Measurements from ENCODE around the gene TBX2. TPM values are rescaled to one million over a fixed set of nuclear protein-coding genes. Genes with fewer than 3 reads are reported as not detected.

Gene TBX2
- total and polyA plus RNA-seq, 2 of the 13 experiments (the other 11 are each of a cell fraction or from before 2014, with no cell fraction given): 2.8 to 15.3 TPM

DNA sequence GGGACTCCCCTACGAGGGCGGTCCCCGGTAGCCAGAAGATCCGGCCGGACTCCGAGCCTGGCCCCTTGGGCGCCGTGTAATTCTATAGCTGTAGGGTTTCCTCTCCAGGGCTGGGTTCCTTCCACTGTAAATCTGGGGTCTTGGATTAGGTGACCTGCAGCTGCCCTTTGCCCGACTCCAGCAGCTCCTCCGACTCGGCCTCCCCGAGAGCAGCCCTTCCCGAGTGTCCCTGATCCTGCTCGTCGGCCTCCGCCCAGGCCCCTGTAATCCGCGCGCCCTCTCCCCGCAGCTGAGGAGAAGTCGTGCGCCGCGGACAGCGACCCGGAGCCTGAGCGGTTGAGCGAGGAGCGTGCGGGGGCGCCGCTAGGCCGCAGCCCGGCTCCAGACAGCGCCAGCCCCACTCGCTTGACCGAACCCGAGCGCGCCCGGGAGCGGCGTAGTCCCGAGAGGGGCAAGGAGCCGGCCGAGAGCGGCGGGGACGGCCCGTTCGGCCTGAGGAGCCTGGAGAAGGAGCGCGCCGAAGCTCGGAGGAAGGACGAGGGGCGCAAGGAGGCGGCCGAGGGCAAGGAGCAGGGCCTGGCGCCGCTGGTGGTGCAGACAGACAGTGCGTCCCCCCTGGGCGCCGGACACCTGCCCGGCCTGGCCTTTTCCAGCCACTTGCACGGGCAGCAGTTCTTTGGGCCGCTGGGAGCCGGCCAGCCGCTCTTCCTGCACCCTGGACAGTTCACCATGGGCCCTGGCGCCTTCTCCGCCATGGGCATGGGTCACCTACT is 5.5 kb downstream of the TBX2 start:
- no peaks in the 10 kb centered on the region for H3K9me3 ChIP-seq (ENCODE audit: low read length)
- H3K4me1 ChIP-seq (ENCODE audit: insufficient read depth, low read length): peaks cover 40% of the 10 kb centered on the region
- no peaks in the 10 kb centered on the region for H4K20me1 ChIP-seq (ENCODE audit: insufficient read depth, low read length)
- ATAC-seq (no peak), DNase-seq (ENCODE audit: low spot score) (no peak), FAIRE-seq (no peak)
- H3K4me2 ChIP-seq (ENCODE audit: low read depth, low read length): no peak overlapping the region
- peaks cover 4 to 6% of the 10 kb centered on the region in 2 experiments; a peak in 2 of 5 replicates for H3K36me3 ChIP-seq (replicated peaks in 1 of 2; ENCODE audit: control insufficient read depth in 1 of 2, insufficient read depth in 2 of 2, low read length in 2 of 2)
- in situ Hi-C loops (cut with HindIII; ENCODE audit: extremely low pct_ligation_motif_present, low pct_unique_long_range_greater_than_20kb): no loop called here
- ChIA-PET CTCF (ENCODE audit: low intra/inter-chr PET ratio, low total read pairs) (no interaction called here), POLR2A (no interaction called here)
- H2AFZ ChIP-seq (ENCODE audit: low read length): no peak overlapping the region
- peaks cover 3% of the 10 kb centered on the region for H3K79me2 ChIP-seq (ENCODE audit: insufficient read depth, low read length)
- H3K27ac ChIP-seq (ENCODE audit: extremely low read length, insufficient read depth, low read length): no peak overlapping the region
- H3K27me3 ChIP-seq (ENCODE audit: control insufficient read depth in 1 of 2, insufficient read depth in 2 of 2, low read length in 2 of 2): no peaks in the 10 kb centered on the region
- BruUV-seq (replicated peaks): no TSS peak
- no peak overlapping the region for H3K9ac ChIP-seq (ENCODE audit: insufficient read depth, low read depth, low read length)
- intact Hi-C loops (cut with micrococcal nuclease; ENCODE audit: unreplicated experiment): loop anchor here (5.0 kb wide), 1 partner anchor 403 kb away; no protein-coding TSS in a partner anchor
- H3K4me3 ChIP-seq (replicated peaks in 1 of 3; ENCODE audit: insufficient read depth in 1 of 3, low read depth in 2 of 3, low read length in 3 of 3): no peak overlapping the region
- 95% methylated on average over 70 of the region's 71 CpGs for WGBS (ENCODE audit: low lambda C conversion rate)
- TF ChIP-seq RBFOX2 (IDR thresholded peaks at IDR 0.05; ENCODE audit: low read depth, low read length): peak; percentile 48
- no peak for TF ChIP-seq RAD21 (CRISPR knock-in tag; IDR thresholded peaks at IDR 0.05)
- TF ChIP-seq RXRA (CRISPR knock-in tag; IDR thresholded peaks at IDR 0.05): 0 out of 2 replicates have a peak, but pooled peaks have one; percentile 7
- no peak for TF ChIP-seq KMT2A (CRISPR knock-in tag; IDR thresholded peaks at IDR 0.05)
- no peak for TF ChIP-seq ZNF562 (CRISPR knock-in tag; IDR thresholded peaks at IDR 0.05; ENCODE audit: borderline replicate concordance)
- TF ChIP-seq ZNF292 (CRISPR knock-in tag; IDR thresholded peaks at IDR 0.05; ENCODE audit: borderline replicate concordance, low read depth): no peak

DNA sequence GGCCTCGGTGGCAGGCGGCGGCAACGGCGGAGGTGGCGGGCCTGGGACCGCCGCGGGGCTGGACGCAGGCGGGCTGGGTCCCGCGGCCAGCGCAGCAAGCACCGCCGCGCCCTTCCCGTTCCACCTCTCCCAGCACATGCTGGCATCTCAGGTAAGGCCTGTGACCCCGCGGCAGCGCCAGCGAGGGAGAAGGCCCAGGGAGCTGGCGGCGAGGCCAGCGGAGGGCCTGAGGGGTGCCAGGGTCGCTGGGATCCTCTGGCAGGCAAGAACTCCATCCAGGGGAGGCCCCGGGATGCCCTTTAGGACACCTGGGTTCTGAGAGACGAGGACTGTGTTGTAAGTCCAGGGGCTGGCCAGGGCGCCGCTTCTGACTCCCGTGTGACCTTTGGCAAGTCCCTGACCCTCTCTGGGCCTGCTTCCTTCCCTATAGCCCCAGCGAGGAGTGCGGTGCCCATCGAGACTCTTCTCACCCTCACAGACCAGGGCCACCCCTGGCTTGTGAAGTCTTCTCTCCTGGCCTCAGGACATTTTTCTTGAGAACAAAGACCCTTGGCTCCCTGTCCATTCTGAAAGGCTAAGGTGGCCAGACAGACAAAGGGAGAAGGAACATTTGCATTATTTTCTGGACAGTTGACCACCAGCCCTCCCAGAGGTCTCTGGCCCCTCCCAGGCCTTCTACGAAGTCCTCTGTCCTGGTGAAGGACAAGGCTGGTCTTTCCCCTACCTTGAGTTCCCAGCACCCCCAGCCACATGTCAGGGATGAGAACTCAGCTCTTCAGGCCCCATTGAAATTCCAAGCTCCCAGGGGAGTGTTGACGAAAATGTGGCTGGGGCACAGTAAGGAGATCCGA is 6.3 kb downstream of the TBX2 start:
- Histone ChIP-seq H3K27me3 (ENCODE audit: control insufficient read depth in 1 of 2, insufficient read depth in 2 of 2, low read length in 2 of 2) (no peaks in the 10 kb centered on the region), H3K4me3 (replicated peaks in 1 of 3; ENCODE audit: insufficient read depth in 1 of 3, low read depth in 2 of 3, low read length in 3 of 3) (no peak overlapping the region), H3K9me3 (ENCODE audit: low read length) (no peaks in the 10 kb centered on the region), H3K27ac (ENCODE audit: extremely low read length, insufficient read depth, low read length) (no peak overlapping the region), H4K20me1 (ENCODE audit: insufficient read depth, low read length) (no peaks in the 10 kb centered on the region), H2AFZ (ENCODE audit: low read length) (no peak overlapping the region), H3K4me2 (ENCODE audit: low read depth, low read length) (no peak overlapping the region), H3K79me2 (ENCODE audit: insufficient read depth, low read length) (peaks cover 3% of the 10 kb centered on the region), H3K9ac (ENCODE audit: insufficient read depth, low read depth, low read length) (no peak overlapping the region), H3K36me3 (replicated peaks in 1 of 2; ENCODE audit: control insufficient read depth in 1 of 2, insufficient read depth in 2 of 2, low read length in 2 of 2) (peaks cover 4 to 6% of the 10 kb centered on the region in 2 experiments; a peak in 2 of 5 replicates), H3K4me1 (ENCODE audit: insufficient read depth, low read length) (peaks cover 39% of the 10 kb centered on the region)
- intact Hi-C loops (cut with micrococcal nuclease; ENCODE audit: unreplicated experiment) (loop anchor here (5.0 kb wide), 1 partner anchor 404 kb away; no protein-coding TSS in a partner anchor), in situ Hi-C loops (cut with HindIII; ENCODE audit: extremely low pct_ligation_motif_present, low pct_unique_long_range_greater_than_20kb) (no loop called here)
- ATAC-seq (no peak), FAIRE-seq (no peak), DNase-seq (ENCODE audit: low spot score) (no peak)
- 95% methylated on average over 37 of the region's 37 CpGs for WGBS (ENCODE audit: low lambda C conversion rate)
- POLR2A ChIA-PET: no interaction called here
- CTCF ChIA-PET (ENCODE audit: low intra/inter-chr PET ratio, low total read pairs): no interaction called here
- BruUV-seq (replicated peaks): no TSS peak
- TF ChIP-seq RARG (CRISPR knock-in tag; IDR thresholded peaks at IDR 0.05; ENCODE audit: low read depth) (no peak), ZNF678 (CRISPR knock-in tag; IDR thresholded peaks at IDR 0.05) (no peak), ZNF607 (CRISPR knock-in tag; IDR thresholded peaks at IDR 0.05; ENCODE audit: borderline replicate concordance) (no peak), TCF7 (IDR thresholded peaks at IDR 0.05; ENCODE audit: low read depth) (no peak), ZNF281 (CRISPR knock-in tag; IDR thresholded peaks at IDR 0.05; ENCODE audit: borderline replicate concordance) (no peak)
